GM20431 (cell line): Measurements from ENCODE around the gene PLXNA4.

Experiments
- in situ Hi-C: fragments of 300-500 bp; cut with MseI, MboI; formaldehyde crosslinking; loops from one replicate; pipeline ENCODE4 v1.15.0; 2020; ENCODE audit warnings: low sequenced_read_pairs; ENCODE audit not compliant: unreplicated experiment

PLXNA4 gene

GRCh38 chr7:132541656-132542055 is 34.6 kb downstream of the PLXNA4 start:
- in situ Hi-C loops, result no loop called here

GRCh38 chr7:132537456-132538145 is 38.7 kb downstream of the PLXNA4 start:
- in situ Hi-C loops, result no loop called here

GRCh38 chr7:132536654-132537395 is 39.4 kb downstream of the PLXNA4 start:
- in situ Hi-C loops, result no loop called here

- in situ Hi-C loops, result no loop called here
Observed at GRCh38 chr7:132533916-132534315, 42.4 kb downstream of the PLXNA4 start.

- in situ Hi-C loops, result no loop called here
Observed at GRCh38 chr7:132532281-132532680, 44.0 kb downstream of the PLXNA4 start.

- in situ Hi-C loops, result no loop called here
Observed at GRCh38 chr7:132531562-132531961, 44.7 kb downstream of the PLXNA4 start.

- in situ Hi-C loops, result no loop called here
Observed at GRCh38 chr7:132528695-132529094, 47.6 kb downstream of the PLXNA4 start.

- in situ Hi-C loops, result no loop called here
Observed at GRCh38 chr7:132527467-132528410, 48.5 kb downstream of the PLXNA4 start.

GRCh38 chr7:132526111-132526740 is 50.0 kb downstream of the PLXNA4 start:
- in situ Hi-C loops, result no loop called here

GRCh38 chr7:132521423-132521822 is 54.8 kb downstream of the PLXNA4 start:
- in situ Hi-C loops, result no loop called here

- in situ Hi-C loops, result no loop called here
Observed at GRCh38 chr7:132520591-132521280, 55.5 kb downstream of the PLXNA4 start.

GRCh38 chr7:132519936-132520335 is 56.3 kb downstream of the PLXNA4 start:
- in situ Hi-C loops, result no loop called here

GRCh38 chr7:132518839-132519173 is 57.5 kb downstream of the PLXNA4 start:
- in situ Hi-C loops, result no loop called here

GRCh38 chr7:132518102-132518838 is 58.0 kb downstream of the PLXNA4 start:
- in situ Hi-C loops, result no loop called here

GRCh38 chr7:132516042-132516840 is 60.0 kb downstream of the PLXNA4 start:
- in situ Hi-C loops, result no loop called here

- in situ Hi-C loops, result no loop called here
Observed at GRCh38 chr7:132515181-132515580, 61.1 kb downstream of the PLXNA4 start.

GRCh38 chr7:132514430-132514829 is 61.8 kb downstream of the PLXNA4 start:
- in situ Hi-C loops, result no loop called here

- in situ Hi-C loops, result no loop called here
Observed at GRCh38 chr7:132511921-132512320, 64.3 kb downstream of the PLXNA4 start.
